HG02763 (cell line): ENCODE measurements around the gene ZNF99.
"Not testable (repeated sequence)": the region's sequence is repeated elsewhere in the genome, so short reads cannot be mapped to it uniquely, and the experiment has no call there.

Experiments used
- ATAC-seq: cut with Tn5 transposase; IDR thresholded peaks from one replicate; pipeline ENCODE4 v1.9.1; 2021; ENCODE audit warnings: mild to moderate bottlenecking, moderate library complexity; ENCODE audit not compliant: unreplicated experiment

Gene ZNF99

GRCh38 chr19:22783651-22784410 is at the start of gene ZNF99:
Gene ZNF99, minus strand, starts transcription at chr19:22784151. Its CDS starts 135 bp downstream, at chr19:22784016.
- ATAC-seq, result no peak

- no peak for ATAC-seq
These were observed 48.2 kb upstream of the ZNF99 start, which contains the start of gene ZNF723 for GRCh38 chr19:22832031-22832762. Gene ZNF723, plus strand, starts transcription at chr19:22832291. Its CDS starts 89 bp downstream, at chr19:22832380.

GRCh38 chr19:22831211-22831610 is 47.3 kb upstream of the ZNF99 start:
- ATAC-seq, result no peak

GRCh38 chr19:22814124-22814523 is 30.2 kb upstream of the ZNF99 start:
- no peak for ATAC-seq

GRCh38 chr19:22807061-22807835 is 23.3 kb upstream of the ZNF99 start:
- no peak for ATAC-seq

GRCh38 chr19:22806418-22806817 is 22.5 kb upstream of the ZNF99 start:
- no peak for ATAC-seq

GRCh38 chr19:22797040-22797439 is 13.1 kb upstream of the ZNF99 start:
- ATAC-seq, result no peak

GRCh38 chr19:22792863-22793262 is 8.9 kb upstream of the ZNF99 start:
- ATAC-seq, result not testable (repeated sequence)

- no peak for ATAC-seq
These were observed 47.9 kb downstream of the ZNF99 start for GRCh38 chr19:22735911-22736645.

- ATAC-seq, result no peak
These were observed 50.3 kb downstream of the ZNF99 start for GRCh38 chr19:22733691-22734090.

- not testable (repeated sequence) for ATAC-seq
These were observed 55.7 kb downstream of the ZNF99 start for GRCh38 chr19:22728214-22728613.

GRCh38 chr19:22721533-22721932 is 62.4 kb downstream of the ZNF99 start:
- ATAC-seq, result not testable (repeated sequence)

GRCh38 chr19:22708983-22709382 is 75.0 kb downstream of the ZNF99 start:
- ATAC-seq, result no peak

GRCh38 chr19:22703096-22703495 is 80.9 kb downstream of the ZNF99 start:
- ATAC-seq, result not testable (repeated sequence)

- not testable (repeated sequence) for ATAC-seq
These were observed 81.3 kb downstream of the ZNF99 start for GRCh38 chr19:22702661-22703060.
